Bronchial epithelial cell (primary cell): ENCODE results near the gene MYOZ3. TPM values are rescaled to one million over a fixed set of nuclear protein-coding genes. Genes with fewer than 3 reads are reported as not detected.

Source experiments
- DNase-seq: peaks from one replicate; pipeline ENCODE4 v3.0.0-alpha.2; 2010; ENCODE audit warnings: low read depth
- FAIRE-seq: peaks from 2 replicates; lab custom pipeline; 2011; peaks lifted over from hg19 to GRCh38; lab: Jason Lieb, UNC
- H3K27me3 ChIP-seq: 2 replicates; pipeline ENCODE4 v1.5.1; 2011; ENCODE audit warnings: low read length; ENCODE audit not compliant: control insufficient read depth, insufficient read depth
- H3K36me3 ChIP-seq: 2 replicates; pipeline ENCODE4 v1.5.1; 2011; ENCODE audit warnings: low read length; ENCODE audit not compliant: control insufficient read depth, insufficient read depth
- H3K4me3 ChIP-seq: 2 replicates; pipeline ENCODE4 v1.5.1; 2011; ENCODE audit warnings: mild to moderate bottlenecking, low read depth, low read length, control low read depth
- CTCF ChIP-seq: IDR thresholded peaks from 2 replicates; pipeline ENCODE4 v1.5.1; 2011; ENCODE audit warnings: mild to moderate bottlenecking, moderate library complexity, low read length, control low read depth, inconsistent platforms; ENCODE audit not compliant: insufficient read depth, severe bottlenecking
- total RNA-seq: library from RNA; depleted of rRNA; stranded (reverse); fragments of >200 nt; gene quantifications from 2 replicates; pipeline ENCODE4 v1.2.1, GENCODE V29; 2014

The MYOZ3 gene
- total RNA-seq, 1 donor from 2014 or later: not detected

GRCh38 chr5:150651382-150651781 lies 9.7 kb upstream of the MYOZ3 start:
- no peak for TF ChIP-seq CTCF
- no peak for FAIRE-seq
- DNase-seq: no peak
- H3K4me3 ChIP-seq: no peak overlapping the region
- no peaks in the 10 kb centered on the region for H3K27me3 ChIP-seq
- peaks cover 27% of the 10 kb centered on the region for H3K36me3 ChIP-seq

- FAIRE-seq: no peak
- no peak for TF ChIP-seq CTCF
- peaks cover 27% of the 10 kb centered on the region for H3K36me3 ChIP-seq
Observed at GRCh38 chr5:150651924-150652671, 9.0 kb upstream of the MYOZ3 start.

GRCh38 chr5:150653145-150653761 lies 7.8 kb upstream of the MYOZ3 start:
- FAIRE-seq (no peak), DNase-seq (no peak)
- no peaks in the 10 kb centered on the region for H3K27me3 ChIP-seq
- no peak overlapping the region for H3K4me3 ChIP-seq
- TF ChIP-seq CTCF: no peak
- peaks cover 24% of the 10 kb centered on the region for H3K36me3 ChIP-seq

More at GRCh38 chr5:150651924-150652671, 9.0 kb upstream of the MYOZ3 start:
- DNase-seq: no peak
- Histone ChIP-seq H3K4me3 (no peak overlapping the region), H3K27me3 (no peaks in the 10 kb centered on the region)

- TF ChIP-seq CTCF: no peak
- DNase-seq: no peak
- H3K36me3 ChIP-seq: peaks cover 20% of the 10 kb centered on the region
- H3K27me3 ChIP-seq: no peaks in the 10 kb centered on the region
- no peak overlapping the region for H3K4me3 ChIP-seq
- FAIRE-seq: no peak
Observed at GRCh38 chr5:150653762-150654556, 7.1 kb upstream of the MYOZ3 start.

GRCh38 chr5:150655221-150655620 lies 5.8 kb upstream of the MYOZ3 start:
- Histone ChIP-seq H3K36me3 (peaks cover 9% of the 10 kb centered on the region), H3K4me3 (no peak overlapping the region), H3K27me3 (no peaks in the 10 kb centered on the region)
- FAIRE-seq: no peak
- TF ChIP-seq CTCF: no peak
- no peak for DNase-seq
